Caco-2 (cell line): ENCODE measurements around the gene SCRN1. TPM values are rescaled to one million over a fixed set of nuclear protein-coding genes. Genes with fewer than 3 reads are reported as not detected.

Source experiments
- BruUV-seq: library from RNA; stranded (reverse); fragments of 400-500 nt; replicated peaks from 2 replicates; lab custom pipeline; 2021; lab: Mats Ljungman, UMichigan
- CTCF ChIA-PET: fragments of 300-600 bp; sonication (Branson Sonifier 250); formaldehyde crosslinking; loops from one replicate; lab custom pipeline; 2022; ENCODE audit warnings: antibody characterized with exemption; lab: Charles Lee
- POLR2A ChIA-PET: fragments of 300-600 bp; sonication (Branson Sonifier 250); formaldehyde crosslinking; loops from one replicate; lab custom pipeline; 2022; ENCODE audit warnings: antibody characterized with exemption; lab: Charles Lee
- DNase-seq, 2 experiments: peaks; one replicate each; pipeline versions ENCODE4 v3.0.0 to v3.0.0-alpha.2; 2020 to 2022
- H3K27me3 ChIP-seq: replicated peaks from 2 replicates; pipeline ENCODE4 v1.6.0; 2011; ENCODE audit warnings: low read length; ENCODE audit not compliant: control insufficient read depth, insufficient read depth
- H3K36me3 ChIP-seq: 2 replicates; pipeline ENCODE4 v1.5.1; 2011; ENCODE audit warnings: low read length; ENCODE audit not compliant: control insufficient read depth, insufficient read depth
- H3K4me1 ChIP-seq: fragments of 250-450 bp; sonication (Bioruptor Pico); 2 replicates; pipeline ENCODE4 v1.5.1; 2020; ENCODE audit warnings: mild to moderate bottlenecking
- H3K4me3 ChIP-seq: 2 replicates; pipeline ENCODE4 v1.5.1; 2011; ENCODE audit warnings: low read depth, mild to moderate bottlenecking, control low read depth, low read length
- H3K9me3 ChIP-seq: fragments of 250-450 bp; sonication (Bioruptor Pico); 2 replicates; pipeline ENCODE4 v1.5.1; 2020; ENCODE audit warnings: mild to moderate bottlenecking, moderate library complexity
- H3K27ac Mint-ChIP-seq: one replicate; pipeline ENCODE4 v1.8.0; 2022; ENCODE audit warnings: mixed read lengths; ENCODE audit not compliant: unreplicated experiment
- H3K27me3 Mint-ChIP-seq: one replicate; pipeline ENCODE4 v1.8.0; 2022; ENCODE audit warnings: mixed read lengths; ENCODE audit not compliant: insufficient read depth, unreplicated experiment
- H3K36me3 Mint-ChIP-seq: one replicate; pipeline ENCODE4 v1.8.0; 2022; ENCODE audit warnings: mild to moderate bottlenecking, mixed read lengths; ENCODE audit not compliant: insufficient read depth, unreplicated experiment
- H3K4me1 Mint-ChIP-seq: one replicate; pipeline ENCODE4 v1.8.0; 2022; ENCODE audit warnings: low read depth, mixed read lengths; ENCODE audit not compliant: unreplicated experiment
- H3K4me3 Mint-ChIP-seq: one replicate; pipeline ENCODE4 v1.8.0; 2022; ENCODE audit warnings: mild to moderate bottlenecking, moderate library complexity, mixed read lengths; ENCODE audit not compliant: unreplicated experiment
- H3K9me3 Mint-ChIP-seq: one replicate; pipeline ENCODE4 v1.8.0; 2022; ENCODE audit warnings: mixed read lengths; ENCODE audit not compliant: unreplicated experiment
- intact Hi-C: fragments of 100-400 bp; cut with micrococcal nuclease; formaldehyde crosslinking; loops from one replicate; pipeline ENCODE4 v1.10.0; 2022; ENCODE audit not compliant: unreplicated experiment
- total RNA-seq: library from RNA; stranded (reverse); gene quantifications from 2 replicates; pipeline ENCODE4 v1.2.3, GENCODE V29; 2022
- TF ChIP-seq, protein P1 (sequence below), 2 experiments: fragments of 200-600 bp in 1 of 2; IDR thresholded peaks; 1 replicate in 1 of 2; 2 replicates in 1 of 2; pipeline versions ENCODE4 v1.5.1 to v1.8.0; 2011 to 2022; ENCODE audit warnings: antibody characterized with exemption in 1 of 2, control low read depth in 1 of 2, inconsistent platforms in 1 of 2, low read depth in 1 of 2, low read length in 1 of 2, mild to moderate bottlenecking in 1 of 2, moderate library complexity in 1 of 2; ENCODE audit not compliant: insufficient read depth in 1 of 2, severe bottlenecking in 1 of 2, unreplicated experiment in 1 of 2

Gene SCRN1
- total RNA-seq, 1 experiment from 2014 or later = 92.9 TPM

GRCh38 chr7:29875741-29876140, 113.9 kb downstream of the SCRN1 start:
- Mint-ChIP-seq H3K4me3 (no peak overlapping the region), H3K36me3 (no peaks in the 10 kb centered on the region), H3K4me1 (no peaks in the 10 kb centered on the region), H3K27me3 (peaks cover 6% of the 10 kb centered on the region), H3K27ac (no peak overlapping the region), H3K9me3 (no peaks in the 10 kb centered on the region)
- no TSS peak for BruUV-seq
- CTCF ChIA-PET = no interaction called here
- no peaks in the 10 kb centered on the region for H3K9me3 ChIP-seq
- POLR2A ChIA-PET = no interaction called here
- H3K4me3 ChIP-seq = no peak overlapping the region
- TF ChIP-seq, protein P1, sequence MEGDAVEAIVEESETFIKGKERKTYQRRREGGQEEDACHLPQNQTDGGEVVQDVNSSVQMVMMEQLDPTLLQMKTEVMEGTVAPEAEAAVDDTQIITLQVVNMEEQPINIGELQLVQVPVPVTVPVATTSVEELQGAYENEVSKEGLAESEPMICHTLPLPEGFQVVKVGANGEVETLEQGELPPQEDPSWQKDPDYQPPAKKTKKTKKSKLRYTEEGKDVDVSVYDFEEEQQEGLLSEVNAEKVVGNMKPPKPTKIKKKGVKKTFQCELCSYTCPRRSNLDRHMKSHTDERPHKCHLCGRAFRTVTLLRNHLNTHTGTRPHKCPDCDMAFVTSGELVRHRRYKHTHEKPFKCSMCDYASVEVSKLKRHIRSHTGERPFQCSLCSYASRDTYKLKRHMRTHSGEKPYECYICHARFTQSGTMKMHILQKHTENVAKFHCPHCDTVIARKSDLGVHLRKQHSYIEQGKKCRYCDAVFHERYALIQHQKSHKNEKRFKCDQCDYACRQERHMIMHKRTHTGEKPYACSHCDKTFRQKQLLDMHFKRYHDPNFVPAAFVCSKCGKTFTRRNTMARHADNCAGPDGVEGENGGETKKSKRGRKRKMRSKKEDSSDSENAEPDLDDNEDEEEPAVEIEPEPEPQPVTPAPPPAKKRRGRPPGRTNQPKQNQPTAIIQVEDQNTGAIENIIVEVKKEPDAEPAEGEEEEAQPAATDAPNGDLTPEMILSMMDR (IDR thresholded peaks at IDR 0.05; ENCODE audit: insufficient read depth in 1 of 2, low read depth in 1 of 2, low read length in 1 of 2, severe bottlenecking in 1 of 2, unreplicated experiment in 1 of 2) = no peak
- intact Hi-C loops = no loop called here
- no peaks in the 10 kb centered on the region; the same call in 1 of the 2 replicates for H3K27me3 ChIP-seq
- no peaks in the 10 kb centered on the region for H3K4me1 ChIP-seq
- H3K36me3 ChIP-seq = no peaks in the 10 kb centered on the region
- no peak for DNase-seq

DNA sequence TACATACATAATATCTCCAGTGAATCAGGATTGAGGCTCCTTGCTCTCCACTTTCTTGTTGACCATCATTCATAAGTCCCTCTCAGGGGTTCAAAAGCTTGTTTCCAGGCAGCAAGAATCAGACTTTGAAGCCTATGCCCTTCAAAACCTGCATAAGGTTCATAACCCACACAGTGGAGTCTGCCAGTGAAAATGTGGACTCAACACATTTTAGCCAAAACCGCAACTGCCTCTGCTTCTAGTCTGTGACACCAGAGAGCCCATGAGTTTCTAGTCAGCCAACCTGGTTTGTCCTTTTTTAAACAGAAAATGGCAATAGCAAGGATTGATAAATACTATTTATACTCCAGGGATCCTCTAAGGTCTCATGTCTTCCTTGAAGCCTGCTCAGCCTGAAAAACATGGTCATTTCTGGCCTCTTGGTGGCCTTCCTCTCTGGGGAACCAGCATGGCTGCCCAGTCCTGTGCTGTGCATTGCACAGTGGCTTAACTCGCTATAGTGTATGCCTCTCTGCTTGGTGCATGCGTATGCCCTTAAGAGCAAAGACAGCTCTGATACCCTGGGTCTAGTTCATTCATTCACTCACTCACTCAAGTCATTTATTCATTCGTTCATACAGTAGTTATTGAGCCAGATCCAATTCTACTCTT, 115.8 kb downstream of the SCRN1 start:
- Mint-ChIP-seq H3K36me3 (no peaks in the 10 kb centered on the region), H3K4me3 (no peak overlapping the region), H3K9me3 (no peaks in the 10 kb centered on the region), H3K4me1 (no peaks in the 10 kb centered on the region), H3K27me3 (peaks cover 10% of the 10 kb centered on the region), H3K27ac (no peak overlapping the region)
- Histone ChIP-seq H3K4me1 (no peaks in the 10 kb centered on the region), H3K36me3 (no peaks in the 10 kb centered on the region), H3K27me3 (no peaks in the 10 kb centered on the region; the same call in 1 of the 2 replicates), H3K9me3 (no peaks in the 10 kb centered on the region), H3K4me3 (no peak overlapping the region)
- no TSS peak for BruUV-seq
- DNase-seq = no peak
- TF ChIP-seq, protein P1 (IDR thresholded peaks at IDR 0.05; ENCODE audit: insufficient read depth in 1 of 2, low read depth in 1 of 2, low read length in 1 of 2, severe bottlenecking in 1 of 2, unreplicated experiment in 1 of 2) = no peak
- POLR2A ChIA-PET = no interaction called here
- intact Hi-C loops = no loop called here
- CTCF ChIA-PET = no interaction called here

- Histone ChIP-seq H3K27me3 (no peaks in the 10 kb centered on the region), H3K4me1 (no peaks in the 10 kb centered on the region), H3K9me3 (no peaks in the 10 kb centered on the region), H3K36me3 (no peaks in the 10 kb centered on the region), H3K4me3 (no peak overlapping the region)
- DNase-seq = no peak
- no peaks in the 10 kb centered on the region for H3K9me3 Mint-ChIP-seq
- POLR2A ChIA-PET = no interaction called here
- no peaks in the 10 kb centered on the region for H3K4me1 Mint-ChIP-seq
- CTCF ChIA-PET = no interaction called here
- H3K27ac Mint-ChIP-seq = no peak overlapping the region
- H3K27me3 Mint-ChIP-seq = peaks cover 11% of the 10 kb centered on the region
- TF ChIP-seq, protein P1 (IDR thresholded peaks at IDR 0.05; ENCODE audit: insufficient read depth in 1 of 2, low read depth in 1 of 2, low read length in 1 of 2, severe bottlenecking in 1 of 2, unreplicated experiment in 1 of 2) = no peak
- H3K4me3 Mint-ChIP-seq = no peak overlapping the region
- H3K36me3 Mint-ChIP-seq = no peaks in the 10 kb centered on the region
- intact Hi-C loops = no loop called here
- BruUV-seq = no TSS peak
Measured at GRCh38 chr7:29871787-29872398, 117.7 kb downstream of the SCRN1 start.

Other genes starting within 250 kb of the SCRN1 start
- gene WIPF3, start 183.3 kb downstream of the SCRN1 start, total RNA-seq = 1.1 and 1.2 TPM in 2 replicates
- gene FKBP14, start 36.9 kb upstream of the SCRN1 start, total RNA-seq = 17.5 and 20.3 TPM in 2 replicates
- 32.5 and 34.1 TPM in 2 replicates for gene PLEKHA8, start 38.6 kb upstream of the SCRN1 start, total RNA-seq
- 2.2 and 2.3 TPM in 2 replicates for gene MTURN, start 145.2 kb upstream of the SCRN1 start, total RNA-seq